HTR-8/SVneo (cell line): ENCODE data around the gene HOXA13.

Source experiments
- DNase-seq: peaks from one replicate; pipeline ENCODE4 v3.0.0; 2011; ENCODE audit warnings: low spot score, mixed read lengths; ENCODE audit not compliant: insufficient read length
- FAIRE-seq: peaks from 2 replicates; lab custom pipeline; 2011; peaks lifted over from hg19 to GRCh38; lab: Jason Lieb, UNC

The HOXA13 gene

DNA sequence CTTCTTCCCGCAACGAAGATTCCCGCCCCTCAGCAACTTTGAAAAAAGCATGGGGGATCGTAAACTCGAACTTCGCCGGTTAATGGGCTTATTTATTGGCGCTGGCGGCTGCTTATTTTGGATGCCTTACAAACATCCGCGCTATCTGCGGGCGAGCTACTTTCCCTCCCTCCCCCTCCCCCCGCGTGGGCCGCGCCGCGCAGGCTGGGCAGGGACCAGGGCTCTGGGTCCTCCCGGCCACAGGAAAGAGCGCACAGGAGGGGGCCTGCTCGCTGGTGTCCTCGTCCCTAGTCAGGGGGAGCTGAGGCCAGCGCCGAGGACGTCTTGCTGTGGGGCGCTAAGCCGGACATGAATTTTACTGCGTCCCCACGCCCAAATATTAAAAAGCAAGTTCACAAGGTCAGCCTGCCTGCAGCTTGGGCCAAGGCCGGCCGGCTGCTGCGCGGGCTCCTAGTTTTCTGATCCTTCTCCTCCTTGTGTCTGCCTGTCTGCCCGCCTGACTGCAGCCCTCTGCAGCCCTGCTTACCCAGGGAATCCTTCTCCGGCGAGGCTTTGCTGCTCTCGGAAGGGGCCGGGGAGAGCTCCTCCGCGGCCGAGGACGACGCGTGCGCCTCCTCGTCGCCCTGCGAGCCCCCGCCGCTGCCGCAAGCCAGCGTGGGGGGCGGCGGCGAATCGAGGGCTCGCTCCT is 26.9 kb downstream of the HOXA13 start:
- FAIRE-seq (no peak), DNase-seq (no peak)

DNA sequence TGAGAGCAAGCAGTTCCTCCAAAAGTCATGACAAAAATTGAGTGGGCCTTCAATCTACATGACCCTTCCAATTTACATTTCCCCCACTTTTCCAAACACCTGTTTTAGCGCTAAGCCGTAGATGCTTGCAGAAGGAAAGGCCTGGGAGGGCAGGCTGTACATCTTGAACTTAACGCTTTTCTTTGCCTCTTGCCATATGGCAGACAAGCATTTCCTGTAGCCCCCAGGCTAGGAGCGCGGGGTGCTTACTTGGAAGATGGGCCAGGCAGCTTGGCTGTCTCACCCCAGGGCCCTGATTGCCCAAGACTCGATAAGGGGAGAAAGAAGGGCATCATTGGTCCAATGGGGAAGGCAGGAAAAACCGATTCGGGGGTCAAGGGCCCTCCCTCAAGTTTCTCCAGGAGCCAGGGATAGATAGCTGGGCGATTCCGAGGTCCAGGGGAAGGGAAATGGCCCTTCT is 27.5 kb downstream of the HOXA13 start:
- FAIRE-seq (no peak), DNase-seq (no peak)

- DNase-seq (no peak), FAIRE-seq (no peak)
These were observed 28.1 kb downstream of the HOXA13 start for GRCh38 chr7:27171637-27172314.

DNA sequence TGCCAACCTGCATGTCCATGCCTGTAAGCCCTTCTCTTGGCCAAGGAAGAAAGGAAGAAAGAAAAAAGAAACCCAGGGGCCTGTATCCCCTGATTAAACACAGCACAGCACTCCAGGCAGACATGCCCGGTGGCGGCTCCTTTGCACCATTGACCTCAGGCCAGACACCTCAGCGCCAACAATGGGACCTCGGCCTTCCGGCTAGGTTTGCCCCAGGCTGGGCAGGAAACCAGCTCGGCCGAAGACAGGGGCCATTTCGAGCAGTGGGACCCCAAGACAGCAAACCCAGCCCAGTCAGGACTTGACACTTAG is 28.6 kb downstream of the HOXA13 start:
- FAIRE-seq: no peak
- DNase-seq: no peak

DNA sequence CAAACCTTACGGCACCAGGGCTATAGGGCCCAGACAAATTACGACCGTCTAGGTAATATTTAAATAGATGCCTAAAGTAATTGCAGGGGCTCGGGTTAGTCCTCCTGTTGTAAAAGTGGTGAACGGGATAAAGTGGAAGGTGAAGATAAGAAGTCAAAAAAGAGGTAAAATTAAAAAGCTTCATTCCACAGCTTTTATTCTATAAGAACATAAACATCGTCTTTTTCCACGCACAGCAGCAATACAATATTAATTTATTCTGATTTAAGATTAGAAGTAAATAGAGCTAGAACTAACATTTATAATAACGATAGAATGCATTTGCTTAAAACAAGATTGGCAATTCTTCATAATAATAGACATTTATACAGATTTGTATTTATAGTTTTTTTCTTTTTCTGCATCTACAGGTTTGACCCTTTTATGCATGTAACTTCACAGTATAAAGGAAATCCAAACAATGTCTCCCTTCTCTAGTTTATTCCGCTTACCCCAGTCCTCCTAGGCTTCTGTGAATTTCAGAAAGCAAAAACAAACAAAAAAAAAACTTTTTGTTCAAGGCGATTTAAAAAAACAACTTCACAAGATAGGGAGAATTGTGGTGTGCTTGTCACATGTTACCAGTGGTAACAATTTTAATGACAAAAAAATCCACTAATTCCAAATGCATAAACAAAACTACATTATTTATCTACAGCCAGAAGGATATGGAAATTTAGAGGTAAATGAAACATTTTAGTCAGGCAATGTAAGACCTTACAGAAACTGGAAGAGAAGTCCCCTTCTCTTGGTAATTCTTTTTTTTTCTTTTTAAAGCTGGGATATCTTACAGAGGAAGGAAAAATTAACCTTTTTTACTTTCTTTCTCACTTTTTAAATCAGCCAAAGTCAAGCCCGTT is 29.2 kb downstream of the HOXA13 start:
- FAIRE-seq (no peak), DNase-seq (no peak)

DNA sequence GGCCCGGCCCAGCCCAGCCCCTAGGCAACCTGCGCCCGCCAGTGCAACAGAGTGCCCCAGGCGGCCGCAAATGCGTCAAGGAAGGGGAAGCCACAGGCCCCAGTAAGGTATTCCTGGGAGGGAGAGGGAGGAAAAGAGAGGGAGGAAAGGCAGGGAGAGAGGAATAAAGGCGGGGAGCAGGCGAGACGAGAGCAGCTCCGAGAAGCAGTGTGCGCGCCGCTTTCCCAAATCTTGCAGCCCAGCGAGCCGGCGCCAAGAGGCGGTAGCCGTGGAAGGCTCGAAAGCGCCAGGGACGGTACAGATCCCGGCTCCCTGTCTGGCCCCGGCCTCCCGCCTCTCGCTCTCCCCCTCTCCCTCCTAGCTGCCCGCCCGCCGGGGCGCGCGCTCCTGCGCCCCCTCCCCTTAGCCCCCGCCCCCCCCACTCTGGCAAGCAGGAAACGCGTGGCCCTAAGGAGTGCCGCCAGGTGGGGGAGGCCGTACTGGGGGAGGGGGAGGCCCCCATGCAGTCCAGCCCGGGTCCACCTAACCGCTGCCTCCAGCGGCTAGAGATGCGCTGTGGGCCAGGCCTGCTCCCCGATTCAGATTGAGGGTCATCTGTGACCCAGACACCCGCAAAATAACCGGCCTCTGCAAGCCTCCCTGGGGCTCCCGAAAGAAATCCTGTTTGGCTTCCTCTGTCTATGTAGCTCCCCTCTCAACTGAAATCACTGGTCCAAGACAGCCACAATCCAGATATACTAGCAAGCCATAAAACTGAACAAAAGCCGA is 30.0 kb downstream of the HOXA13 start:
- no peak for DNase-seq
- peak; percentile 16 for FAIRE-seq

DNA sequence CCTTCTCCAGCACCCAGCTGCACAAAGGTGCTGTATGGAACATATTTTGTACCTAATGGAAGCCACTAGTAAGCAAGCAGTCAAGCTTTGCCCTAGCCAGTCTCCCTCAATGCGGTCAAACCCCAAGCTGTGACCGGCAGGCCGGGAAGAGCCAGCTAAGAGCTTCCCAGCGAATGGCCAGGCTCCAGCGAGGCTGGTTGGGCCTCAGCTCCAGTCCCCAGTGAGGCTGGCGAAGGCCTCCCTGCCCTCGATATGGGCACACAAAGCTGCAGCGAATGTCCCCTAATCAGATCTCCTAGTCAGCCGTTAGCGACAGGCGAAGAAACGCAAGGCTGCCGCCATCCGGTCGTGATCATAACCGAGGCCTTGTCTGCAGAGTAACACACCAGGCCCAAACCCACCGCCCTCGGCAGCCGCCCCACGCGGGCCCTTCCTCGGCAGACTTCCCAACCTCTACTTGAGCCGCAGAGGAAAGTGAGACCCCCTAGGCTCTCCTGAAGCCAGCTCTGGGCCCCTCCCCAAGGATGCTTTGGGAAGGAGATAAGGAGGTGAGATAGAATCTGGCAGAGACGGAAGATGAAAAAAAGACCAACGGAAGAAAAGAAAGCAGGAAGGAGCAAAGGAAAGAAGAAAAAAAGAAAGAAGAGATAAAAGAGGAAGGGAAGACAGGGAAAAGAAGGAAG is 31.5 kb downstream of the HOXA13 start:
- FAIRE-seq (peak; percentile 79), DNase-seq (no peak)

- FAIRE-seq: no peak
- DNase-seq: no peak
These were observed 32.0 kb downstream of the HOXA13 start for GRCh38 chr7:27167916-27168264.

- peak; percentile 57 for FAIRE-seq
- DNase-seq: no peak
These were observed 33.1 kb downstream of the HOXA13 start for GRCh38 chr7:27166531-27167505.

DNA sequence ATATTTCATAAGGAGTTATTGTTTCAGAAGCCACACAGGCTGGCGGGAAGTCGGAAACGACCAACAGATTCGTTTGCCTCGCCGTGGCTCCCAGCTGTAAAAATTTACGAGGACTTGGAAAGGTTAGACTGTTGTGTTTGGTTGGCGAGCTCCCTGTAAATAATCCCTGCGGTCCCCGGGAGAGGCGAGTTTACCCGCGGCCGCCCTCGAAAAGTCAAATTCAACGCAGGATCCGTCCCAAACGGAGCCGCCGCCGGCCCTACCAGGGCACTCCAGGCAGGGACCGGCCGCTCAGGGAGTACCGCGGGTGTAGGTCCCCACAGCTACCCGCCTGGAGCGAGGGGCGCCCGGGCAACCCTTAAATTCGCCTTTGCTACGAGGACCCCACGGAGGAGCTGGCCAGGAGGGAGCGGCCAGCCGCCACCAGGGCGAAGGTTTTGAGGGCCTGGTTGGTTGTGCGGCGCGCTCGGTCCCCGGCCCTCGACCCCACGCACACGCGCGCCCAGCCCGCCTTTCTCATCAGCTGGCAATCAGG is 33.8 kb downstream of the HOXA13 start:
- FAIRE-seq (no peak), DNase-seq (no peak)

DNA sequence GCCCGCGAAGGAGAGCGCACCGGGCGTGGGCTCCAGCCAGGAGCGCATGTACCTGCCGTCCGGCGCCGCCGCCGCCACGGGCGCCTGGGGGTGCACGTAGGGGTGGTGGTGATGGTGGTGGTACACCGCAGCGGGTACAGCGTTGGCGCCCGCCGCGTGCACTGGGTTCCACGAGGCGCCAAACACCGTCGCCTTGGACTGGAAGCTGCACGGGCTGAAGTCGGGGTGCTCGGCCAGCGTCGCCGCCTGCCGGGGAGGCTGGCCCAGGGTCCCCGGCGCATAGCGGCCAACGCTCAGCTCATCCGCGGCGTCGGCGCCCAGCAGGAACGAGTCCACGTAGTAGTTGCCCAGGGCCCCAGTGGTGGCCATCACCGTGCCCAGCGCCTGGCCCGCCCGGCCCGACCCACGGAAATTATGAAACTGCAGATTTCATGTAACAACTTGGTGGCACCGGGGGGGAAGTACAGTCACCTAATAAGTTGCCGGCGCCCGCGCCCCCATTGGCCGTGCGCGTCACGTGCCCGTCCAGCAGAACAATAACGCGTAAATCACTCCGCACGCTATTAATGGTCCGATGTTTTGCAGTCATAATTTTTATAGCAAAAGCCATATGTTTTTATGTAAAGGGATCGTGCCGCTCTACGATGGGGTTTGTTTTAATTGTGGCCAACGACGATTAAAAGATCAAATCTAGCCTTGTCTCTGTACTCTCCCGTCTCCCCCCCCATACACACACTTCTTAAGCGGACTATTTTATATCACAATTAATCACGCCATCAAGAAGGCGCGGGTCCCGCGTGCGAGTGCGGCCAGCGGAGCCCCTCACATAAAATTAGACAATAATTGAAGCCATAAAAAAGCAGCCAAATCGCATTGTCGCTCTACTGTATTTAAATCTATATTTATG is 34.5 kb downstream of the HOXA13 start, which contains the start of gene HOXA9:
HOXA9 (minus strand) TSS at position 449 of the 907 bp plus-strand sequence; CDS start at position 369, 80 bp downstream.
- FAIRE-seq: peak; percentile 74

DNA sequence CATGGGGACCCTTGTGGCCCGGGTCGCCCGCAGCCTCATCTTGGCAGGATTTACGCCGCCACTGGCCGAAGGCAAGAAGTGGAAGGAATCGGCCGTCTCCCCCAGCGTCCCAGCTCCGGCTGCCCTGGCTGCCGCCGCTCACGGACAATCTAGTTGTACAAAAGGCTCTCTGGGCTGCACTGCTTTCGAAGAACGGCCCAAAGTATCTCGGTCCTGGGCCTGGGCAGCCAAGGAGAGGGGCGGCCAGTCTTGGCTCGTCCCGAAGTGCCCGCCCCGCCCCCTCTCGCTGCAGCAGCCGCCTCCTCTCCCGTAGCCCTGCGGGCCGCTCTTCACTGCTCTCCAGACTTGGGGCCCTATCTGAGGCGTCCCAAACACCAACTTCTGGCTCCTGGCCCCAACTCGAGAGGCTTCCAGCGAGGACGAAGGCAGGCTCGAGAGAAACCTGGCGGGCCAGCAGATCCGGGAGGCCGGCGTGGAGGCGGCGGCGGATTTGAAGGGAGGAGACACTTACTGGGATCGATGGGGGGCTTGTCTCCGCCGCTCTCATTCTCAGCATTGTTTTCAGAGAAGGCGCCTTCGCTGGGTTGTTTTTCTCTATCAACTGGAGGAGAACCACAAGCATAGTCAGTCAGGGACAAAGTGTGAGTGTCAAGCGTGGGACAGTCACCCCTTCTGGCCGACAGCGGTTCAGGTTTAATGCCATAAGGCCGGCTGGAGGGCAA is 35.4 kb downstream of the HOXA13 start:
- FAIRE-seq: peak; percentile 9
- no peak for DNase-seq

More for the DNA sequence above, 34.5 kb downstream of the HOXA13 start, which contains the start of gene HOXA9:
- DNase-seq: peak; percentile 82

DNA sequence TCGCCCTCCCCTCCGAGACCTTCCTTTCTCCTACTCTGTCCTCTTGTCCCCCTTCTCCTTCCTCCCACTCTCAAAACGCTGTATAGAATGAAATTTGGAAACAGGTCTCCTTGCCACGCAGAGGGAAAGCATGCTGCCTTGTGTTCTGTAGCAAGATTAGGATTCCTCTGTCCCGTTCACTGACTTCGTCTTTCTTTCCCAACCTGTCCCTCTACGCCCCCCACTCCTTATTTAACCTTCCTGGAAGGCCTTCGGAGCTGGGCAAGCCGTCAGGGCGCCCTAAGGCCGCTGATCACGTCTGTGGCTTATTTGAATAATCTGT is 35.9 kb downstream of the HOXA13 start:
- FAIRE-seq: no peak
- no peak for DNase-seq

DNA sequence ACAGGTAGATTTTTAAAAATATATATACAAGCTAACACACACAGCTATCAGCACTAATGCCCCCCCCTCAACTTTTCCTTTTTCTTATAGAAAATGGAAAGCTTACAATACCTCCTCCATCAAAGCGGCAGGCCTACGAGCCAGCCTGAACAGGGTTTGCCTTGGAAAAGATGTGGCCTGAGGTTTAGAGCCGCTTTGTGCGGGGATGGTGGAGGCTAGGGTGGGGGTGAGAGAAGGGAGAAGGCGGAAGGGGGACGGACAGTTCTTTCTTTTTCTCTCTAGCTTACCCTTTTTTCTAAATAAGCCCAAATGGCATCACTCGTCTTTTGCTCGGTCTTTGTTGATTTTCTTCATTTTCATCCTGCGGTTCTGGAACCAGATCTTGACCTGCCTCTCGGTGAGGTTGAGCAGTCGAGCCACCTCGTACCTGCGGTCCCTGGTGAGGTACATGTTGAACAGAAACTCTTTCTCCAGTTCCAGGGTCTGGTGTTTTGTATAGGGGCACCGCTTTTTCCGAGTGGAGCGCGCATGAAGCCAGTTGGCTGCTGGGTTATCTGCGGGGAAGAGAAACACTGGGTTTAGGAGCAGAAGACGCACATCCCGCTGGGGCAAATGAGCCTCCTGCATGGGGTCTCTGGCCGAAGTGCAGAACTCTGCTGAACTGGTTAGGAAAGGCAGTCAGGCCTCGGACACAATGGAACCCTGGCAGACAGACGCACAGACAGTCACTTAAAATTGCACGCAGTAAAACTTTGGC is 36.4 kb downstream of the HOXA13 start:
- FAIRE-seq: no peak

GRCh38 chr7:27162561-27163287 is 37.2 kb downstream of the HOXA13 start:
- DNase-seq: no peak
- no peak for FAIRE-seq

More for the DNA sequence above, 36.4 kb downstream of the HOXA13 start:
- no peak for DNase-seq
